ENCODE results near the gene DMTF1. TPM values are rescaled to one million over a fixed set of nuclear protein-coding genes. Genes with fewer than 3 reads are reported as not detected.
A peak's percentile ranks its signal among the peaks of the same experiment; 100 is the strongest.

The DMTF1 gene, protein sequence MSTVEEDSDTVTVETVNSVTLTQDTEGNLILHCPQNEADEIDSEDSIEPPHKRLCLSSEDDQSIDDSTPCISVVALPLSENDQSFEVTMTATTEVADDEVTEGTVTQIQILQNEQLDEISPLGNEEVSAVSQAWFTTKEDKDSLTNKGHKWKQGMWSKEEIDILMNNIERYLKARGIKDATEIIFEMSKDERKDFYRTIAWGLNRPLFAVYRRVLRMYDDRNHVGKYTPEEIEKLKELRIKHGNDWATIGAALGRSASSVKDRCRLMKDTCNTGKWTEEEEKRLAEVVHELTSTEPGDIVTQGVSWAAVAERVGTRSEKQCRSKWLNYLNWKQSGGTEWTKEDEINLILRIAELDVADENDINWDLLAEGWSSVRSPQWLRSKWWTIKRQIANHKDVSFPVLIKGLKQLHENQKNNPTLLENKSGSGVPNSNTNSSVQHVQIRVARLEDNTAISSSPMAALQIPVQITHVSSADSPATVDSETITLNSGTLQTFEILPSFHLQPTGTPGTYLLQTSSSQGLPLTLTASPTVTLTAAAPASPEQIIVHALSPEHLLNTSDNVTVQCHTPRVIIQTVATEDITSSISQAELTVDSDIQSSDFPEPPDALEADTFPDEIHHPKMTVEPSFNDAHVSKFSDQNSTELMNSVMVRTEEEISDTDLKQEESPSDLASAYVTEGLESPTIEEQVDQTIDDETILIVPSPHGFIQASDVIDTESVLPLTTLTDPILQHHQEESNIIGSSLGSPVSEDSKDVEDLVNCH
- 151 TPM for polyA plus RNA-seq
- long read RNA-seq, donor 1, transcript DMTF1-229 (1 exons, 2,370 nt), result major isoform, 44 of 86 reads
- long read RNA-seq, donor 1, partial matches to known transcripts, result 25 of 86 reads
- long read RNA-seq, donor 1, other reads (novel, unspliced or antisense), result 14 of 86 reads
- long read RNA-seq, donor 2, transcript DMTF1-229 (1 exons, 2,370 nt), result major isoform, 92 of 97 reads
- long read RNA-seq, donor 2, partial matches to known transcripts, result 0 of 97 reads
- long read RNA-seq, donor 2, other reads (novel, unspliced or antisense), result 0 of 97 reads
- long read RNA-seq, donor 3, transcript DMTF1-229 (1 exons, 2,370 nt), result major isoform, 186 of 191 reads
- long read RNA-seq, donor 3, partial matches to known transcripts, result 0 of 191 reads
- long read RNA-seq, donor 3, other reads (novel, unspliced or antisense), result 0 of 191 reads
- long read RNA-seq, donor 4, transcript DMTF1-229 (1 exons, 2,370 nt), result major isoform, 12 of 15 reads
- long read RNA-seq, donor 4, partial matches to known transcripts, result 0 of 15 reads
- long read RNA-seq, donor 4, other reads (novel, unspliced or antisense), result 0 of 15 reads
- long read RNA-seq, donor 5, transcript DMTF1-229 (1 exons, 2,370 nt), result major isoform, 51 of 51 reads
- long read RNA-seq, donor 5, partial matches to known transcripts, result 0 of 51 reads
- long read RNA-seq, donor 5, other reads (novel, unspliced or antisense), result 0 of 51 reads
- long read RNA-seq, donor 6, transcript DMTF1-229 (1 exons, 2,370 nt), result major isoform, 102 of 208 reads
- long read RNA-seq, donor 6, partial matches to known transcripts, result 26 of 208 reads
- long read RNA-seq, donor 6, other reads (novel, unspliced or antisense), result 77 of 208 reads
- long read RNA-seq, donor 7, transcript DMTF1-229 (1 exons, 2,370 nt), result major isoform, 45 of 50 reads
- long read RNA-seq, donor 7, partial matches to known transcripts, result 0 of 50 reads
- long read RNA-seq, donor 7, other reads (novel, unspliced or antisense), result 0 of 50 reads
- long read RNA-seq, donor 8, transcript DMTF1-229 (1 exons, 2,370 nt), result major isoform, 105 of 111 reads
- long read RNA-seq, donor 8, partial matches to known transcripts, result 0 of 111 reads
- long read RNA-seq, donor 8, other reads (novel, unspliced or antisense), result 0 of 111 reads
- long read RNA-seq, donor 9, transcript DMTF1-229 (1 exons, 2,370 nt), result major isoform, 91 of 150 reads
- long read RNA-seq, donor 9, partial matches to known transcripts, result 37 of 150 reads
- long read RNA-seq, donor 9, other reads (novel, unspliced or antisense), result 18 of 150 reads
- long read RNA-seq, donor 10, transcript DMTF1-229 (1 exons, 2,370 nt), result major isoform, 90 of 95 reads
- long read RNA-seq, donor 10, partial matches to known transcripts, result 0 of 95 reads
- long read RNA-seq, donor 10, other reads (novel, unspliced or antisense), result 0 of 95 reads
- long read RNA-seq, donor 11, transcript DMTF1-229 (1 exons, 2,370 nt), result major isoform, 60 of 60 reads
- long read RNA-seq, donor 11, partial matches to known transcripts, result 0 of 60 reads
- long read RNA-seq, donor 11, other reads (novel, unspliced or antisense), result 0 of 60 reads

DNA sequence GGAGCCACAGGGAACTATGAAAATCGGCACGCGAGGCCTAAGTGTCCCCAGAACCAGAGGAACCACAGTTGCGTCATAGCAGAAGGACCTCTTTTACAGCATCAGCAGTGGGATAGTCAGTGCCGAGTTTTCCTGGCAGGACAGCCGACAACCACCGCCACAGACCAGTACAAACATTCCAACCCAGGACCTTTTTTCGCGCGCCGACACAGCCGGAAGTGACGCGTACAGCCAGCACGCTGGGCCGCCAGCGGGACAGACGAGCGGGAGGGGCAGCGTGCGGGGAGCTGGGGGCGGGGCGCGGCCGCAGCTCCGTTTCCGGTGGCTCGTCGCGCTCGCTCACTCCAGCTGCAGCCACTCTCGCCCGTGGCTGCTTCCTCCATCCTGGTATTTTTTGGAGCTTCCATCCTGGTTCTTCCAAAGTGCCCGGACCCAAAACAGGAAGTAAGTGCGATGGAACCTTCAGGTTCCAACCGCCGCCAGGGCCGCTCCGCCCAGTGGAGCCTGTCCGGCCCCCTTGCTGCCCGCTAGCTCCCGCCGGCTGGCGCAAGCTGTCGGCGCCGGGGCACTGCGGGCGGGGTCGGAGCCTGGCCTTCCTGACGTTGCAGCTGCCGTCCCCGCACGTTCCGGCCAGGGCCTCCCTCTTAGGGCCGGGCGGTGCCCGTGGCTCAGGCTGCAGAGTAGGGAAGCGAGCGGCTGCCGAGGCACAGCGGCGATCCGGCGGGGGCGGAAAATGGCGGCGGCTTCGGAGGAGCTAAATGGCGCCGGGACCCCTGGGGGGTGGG lies at the start of gene DMTF1:
TSS of gene DMTF1 (plus strand) at position 342 of the 785 bp plus-strand sequence. CDS start 12,489 bp downstream, outside the sequence.
- Histone ChIP-seq H3K36me3 (ENCODE audit: control insufficient read depth, insufficient read depth, low read length) (no peaks in the 10 kb centered on the region), H3K4me1 (ENCODE audit: control insufficient read depth, insufficient read depth, low read length) (peaks cover 17% of the 10 kb centered on the region), H3K27ac (ENCODE audit: low read length) (peak within 1 kb of the TSS; percentile 99), H3K4me3 (ENCODE audit: low read length) (peak within 1 kb of the TSS; percentile 96), H3K27me3 (ENCODE audit: control insufficient read depth, insufficient read depth, low read length) (no peaks in the 10 kb centered on the region), H3K9me3 (ENCODE audit: control insufficient read depth, low read depth, low read length) (no peaks in the 10 kb centered on the region)
- WGBS (ENCODE audit: insufficient coverage, low lambda C conversion rate), result no CpG with 5 or more reads among the region's 71 CpGs
- DNase-seq, result peak; percentile 95 to 98

DNA sequence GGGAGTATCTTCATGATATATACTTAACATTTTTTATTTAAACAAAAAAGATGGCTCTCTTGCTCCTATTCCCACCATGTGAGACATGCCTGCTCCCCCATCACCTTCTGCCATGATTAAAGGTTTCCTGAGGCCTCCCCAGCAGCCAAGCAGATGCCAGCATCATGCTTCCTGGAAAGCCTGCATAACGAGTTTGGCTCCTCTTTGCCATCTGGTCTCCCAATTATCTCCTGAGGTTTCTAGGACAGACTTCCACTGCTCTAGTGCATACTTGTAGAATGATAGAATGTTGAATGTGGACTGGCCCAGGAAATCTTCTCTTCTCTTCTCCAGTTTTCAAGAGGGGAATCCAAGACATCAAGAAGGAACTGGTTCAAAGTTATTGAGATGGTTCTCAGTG lies 46.9 kb upstream of the DMTF1 start:
- Histone ChIP-seq H3K4me1 (ENCODE audit: control insufficient read depth, insufficient read depth, low read length) (no peaks in the 10 kb centered on the region), H3K9me3 (ENCODE audit: control insufficient read depth, low read depth, low read length) (no peaks in the 10 kb centered on the region), H3K36me3 (ENCODE audit: control insufficient read depth, insufficient read depth, low read length) (no peaks in the 10 kb centered on the region), H3K4me3 (ENCODE audit: low read length) (no peak overlapping the region), H3K27me3 (ENCODE audit: control insufficient read depth, insufficient read depth, low read length) (peaks cover 14% of the 10 kb centered on the region), H3K27ac (ENCODE audit: low read length) (no peak overlapping the region)
- DNase-seq, result no peak
- WGBS (ENCODE audit: insufficient coverage, low lambda C conversion rate), result no CpG with 5 or more reads among the region's 1 CpG

DNA sequence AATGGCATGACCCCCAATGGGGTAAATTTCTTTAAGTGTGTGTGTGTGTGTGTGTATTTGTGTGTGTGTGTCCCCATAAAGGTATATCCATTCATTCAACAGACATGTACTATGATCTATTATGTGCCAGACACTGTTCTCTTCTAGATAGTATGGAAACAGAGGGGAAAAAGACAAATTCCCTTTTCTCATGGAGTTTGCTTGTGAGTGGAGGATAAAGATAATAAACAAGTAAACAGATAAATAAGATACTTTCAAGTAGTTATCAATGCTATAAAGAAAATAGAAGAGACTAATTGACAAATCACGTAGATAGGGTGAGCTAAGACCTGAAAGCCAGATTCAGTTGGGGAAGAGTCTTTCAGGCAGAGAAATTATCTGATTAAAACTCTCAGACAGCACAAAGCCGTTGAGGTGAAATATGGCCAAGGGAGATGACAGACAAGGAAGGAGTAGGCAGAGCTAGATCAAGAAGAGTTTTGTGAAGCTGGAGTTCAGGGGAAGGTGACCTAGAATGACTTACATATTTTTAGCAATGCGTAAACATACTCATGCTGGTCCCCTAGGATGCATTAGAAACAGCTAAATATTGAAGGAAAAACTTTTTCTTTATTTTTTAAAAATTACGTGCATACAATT lies 45.2 kb upstream of the DMTF1 start:
- peaks cover 12% of the 10 kb centered on the region for H3K27me3 ChIP-seq (ENCODE audit: control insufficient read depth, insufficient read depth, low read length)
- DNase-seq, result no peak
- no peaks in the 10 kb centered on the region for H3K36me3 ChIP-seq (ENCODE audit: control insufficient read depth, insufficient read depth, low read length)
- H3K4me3 ChIP-seq (ENCODE audit: low read length), result no peak overlapping the region
- peaks cover 5% of the 10 kb centered on the region for H3K4me1 ChIP-seq (ENCODE audit: control insufficient read depth, insufficient read depth, low read length)
- no peaks in the 10 kb centered on the region for H3K9me3 ChIP-seq (ENCODE audit: control insufficient read depth, low read depth, low read length)
- H3K27ac ChIP-seq (ENCODE audit: low read length), result no peak overlapping the region
- 68% methylated on average over 4 of the region's 4 CpGs for WGBS (ENCODE audit: insufficient coverage, low lambda C conversion rate)

DNA sequence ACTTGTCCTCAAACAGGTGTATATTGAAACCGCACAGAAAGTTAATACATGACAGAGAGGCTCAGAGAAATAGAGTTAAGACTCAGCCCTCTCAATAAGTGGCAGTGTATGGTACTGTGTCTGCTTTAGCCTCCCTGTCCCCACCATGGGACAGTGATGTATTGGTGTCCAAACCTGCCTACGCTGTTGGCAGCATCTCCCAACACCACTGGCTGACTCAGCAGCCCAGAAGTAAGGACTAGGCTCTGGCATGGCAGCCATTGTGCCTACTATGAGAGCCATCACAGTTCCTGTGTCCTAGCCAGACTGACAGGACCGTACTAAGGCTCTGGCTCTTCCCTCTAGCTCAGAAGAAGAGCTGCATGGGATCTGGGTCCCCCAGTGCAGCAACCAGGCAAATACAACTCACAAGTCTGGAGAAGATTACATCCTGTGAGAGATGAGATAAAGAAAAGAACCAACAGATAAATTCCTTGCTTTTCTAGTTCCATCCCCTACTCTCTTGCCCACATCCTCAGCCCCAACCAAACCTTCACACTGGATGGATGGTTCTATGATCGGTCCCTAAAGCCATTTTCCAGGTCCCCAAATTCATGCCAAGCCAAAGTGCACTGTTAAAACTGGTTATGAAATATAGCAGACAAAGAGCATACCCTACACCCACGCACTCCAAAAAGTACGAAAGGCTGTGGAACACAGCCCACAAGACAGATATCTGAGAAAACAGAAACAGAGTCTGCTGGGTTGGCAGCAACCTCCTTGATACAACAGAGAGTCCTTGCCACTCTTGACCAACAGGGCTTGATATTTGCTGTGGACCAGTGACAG lies 44.1 kb upstream of the DMTF1 start:
- Histone ChIP-seq H3K27me3 (ENCODE audit: control insufficient read depth, insufficient read depth, low read length) (peaks cover 12% of the 10 kb centered on the region), H3K4me3 (ENCODE audit: low read length) (no peak overlapping the region), H3K27ac (ENCODE audit: low read length) (no peak overlapping the region), H3K9me3 (ENCODE audit: control insufficient read depth, low read depth, low read length) (peaks cover 2% of the 10 kb centered on the region), H3K4me1 (ENCODE audit: control insufficient read depth, insufficient read depth, low read length) (peaks cover 5% of the 10 kb centered on the region), H3K36me3 (ENCODE audit: control insufficient read depth, insufficient read depth, low read length) (no peaks in the 10 kb centered on the region)
- DNase-seq, result no peak
- WGBS (ENCODE audit: insufficient coverage, low lambda C conversion rate), result 67% methylated on average over 1 of the region's 6 CpGs

DNA sequence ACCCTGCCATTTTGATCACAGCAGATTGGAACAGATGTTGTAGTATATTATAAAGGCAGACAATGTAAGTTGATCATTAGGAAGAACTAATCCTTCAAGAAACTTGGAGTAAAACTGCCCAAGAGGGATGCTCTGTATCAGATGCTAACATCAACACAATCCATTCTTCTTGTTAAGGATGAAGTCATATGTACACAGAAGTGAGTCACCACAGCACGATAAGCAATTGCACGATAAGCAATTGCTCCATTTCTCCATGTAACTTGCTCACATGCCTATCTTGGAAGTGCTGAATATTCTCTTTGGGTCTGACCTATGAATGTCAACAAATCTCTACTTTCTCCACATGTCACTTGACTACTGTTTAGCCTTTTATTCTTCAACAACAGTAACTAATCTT lies 41.5 kb upstream of the DMTF1 start:
- WGBS (ENCODE audit: insufficient coverage, low lambda C conversion rate), result 12% methylated on average over 2 of the region's 2 CpGs
- Histone ChIP-seq H3K9me3 (ENCODE audit: control insufficient read depth, low read depth, low read length) (peaks cover 9% of the 10 kb centered on the region), H3K27ac (ENCODE audit: low read length) (no peak overlapping the region), H3K4me3 (ENCODE audit: low read length) (no peak overlapping the region), H3K4me1 (ENCODE audit: control insufficient read depth, insufficient read depth, low read length) (peaks cover 5% of the 10 kb centered on the region), H3K27me3 (ENCODE audit: control insufficient read depth, insufficient read depth, low read length) (peaks cover 12% of the 10 kb centered on the region), H3K36me3 (ENCODE audit: control insufficient read depth, insufficient read depth, low read length) (no peaks in the 10 kb centered on the region)
- DNase-seq, result peak; percentile 78 to 84

DNA sequence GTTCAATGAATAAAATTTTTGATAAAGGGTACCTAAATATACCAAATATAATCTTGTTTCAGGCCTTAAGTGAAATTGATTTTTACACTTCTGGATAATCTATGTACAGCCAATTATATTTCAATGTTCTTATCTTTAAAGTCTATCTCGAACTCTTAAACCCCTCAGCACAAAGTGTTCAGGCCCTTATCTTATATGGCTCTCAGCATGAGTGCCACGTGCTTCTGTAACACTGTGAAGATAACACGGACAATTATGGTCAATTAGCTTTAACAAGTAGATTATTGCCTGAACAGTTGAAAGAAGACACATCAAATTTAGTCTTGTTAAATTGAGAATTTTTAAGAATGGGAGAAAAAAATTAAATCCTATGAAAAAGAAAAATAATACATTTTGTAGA lies 40.4 kb upstream of the DMTF1 start:
- Histone ChIP-seq H3K36me3 (ENCODE audit: control insufficient read depth, insufficient read depth, low read length) (no peaks in the 10 kb centered on the region), H3K9me3 (ENCODE audit: control insufficient read depth, low read depth, low read length) (peaks cover 9% of the 10 kb centered on the region), H3K27ac (ENCODE audit: low read length) (no peak overlapping the region), H3K4me1 (ENCODE audit: control insufficient read depth, insufficient read depth, low read length) (peaks cover 5% of the 10 kb centered on the region), H3K4me3 (ENCODE audit: low read length) (no peak overlapping the region), H3K27me3 (ENCODE audit: control insufficient read depth, insufficient read depth, low read length) (peaks cover 12% of the 10 kb centered on the region)
- peak; percentile 12 to 45 for DNase-seq
- WGBS (ENCODE audit: insufficient coverage, low lambda C conversion rate), result 44% methylated on average over 3 of the region's 3 CpGs

DNA sequence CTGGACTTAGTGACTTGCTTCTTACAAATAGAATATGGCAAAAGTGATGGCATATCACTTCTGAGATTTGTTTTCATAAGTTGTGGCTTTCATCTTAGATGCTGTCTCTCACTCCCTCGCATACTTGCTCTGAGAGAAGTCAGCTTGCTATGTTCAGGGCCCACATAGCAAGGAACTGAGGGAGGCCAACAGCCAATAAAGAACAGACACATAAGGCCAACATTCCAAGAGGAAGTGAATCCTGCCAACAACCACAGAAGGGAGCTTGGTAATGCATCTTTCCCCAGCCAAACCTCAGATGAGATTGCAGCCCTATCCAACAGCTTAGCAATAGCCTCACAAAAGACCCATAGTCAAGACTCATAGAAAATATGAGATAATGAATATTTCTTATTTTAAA lies 39.2 kb upstream of the DMTF1 start:
- H3K4me1 ChIP-seq (ENCODE audit: control insufficient read depth, insufficient read depth, low read length), result peaks cover 5% of the 10 kb centered on the region
- peaks cover 7% of the 10 kb centered on the region for H3K27me3 ChIP-seq (ENCODE audit: control insufficient read depth, insufficient read depth, low read length)

More for the DNA sequence above, 39.2 kb upstream of the DMTF1 start:
- no CpG with 5 or more reads among the region's 1 CpG for WGBS (ENCODE audit: insufficient coverage, low lambda C conversion rate)
- Histone ChIP-seq H3K4me3 (ENCODE audit: low read length) (no peak overlapping the region), H3K27ac (ENCODE audit: low read length) (no peak overlapping the region), H3K36me3 (ENCODE audit: control insufficient read depth, insufficient read depth, low read length) (no peaks in the 10 kb centered on the region), H3K9me3 (ENCODE audit: control insufficient read depth, low read depth, low read length) (peaks cover 9% of the 10 kb centered on the region)
- DNase-seq, result no peak
